ENCODE measurements around the gene PRR36.

The PRR36 gene

GRCh38 chr19:7879111-7879807 lies 5.1 kb upstream of the PRR36 start:
- TF ChIP-seq CTCF (IDR thresholded peaks at IDR 0.05; ENCODE audit: control insufficient read depth, insufficient read depth, low read depth, low read length, missing control alignments): no peak
- no peak overlapping the region for H3K4me3 ChIP-seq (ENCODE audit: control insufficient read depth, low read depth, low read length)
- no peak for DNase-seq (ENCODE audit: low read depth)

DNA sequence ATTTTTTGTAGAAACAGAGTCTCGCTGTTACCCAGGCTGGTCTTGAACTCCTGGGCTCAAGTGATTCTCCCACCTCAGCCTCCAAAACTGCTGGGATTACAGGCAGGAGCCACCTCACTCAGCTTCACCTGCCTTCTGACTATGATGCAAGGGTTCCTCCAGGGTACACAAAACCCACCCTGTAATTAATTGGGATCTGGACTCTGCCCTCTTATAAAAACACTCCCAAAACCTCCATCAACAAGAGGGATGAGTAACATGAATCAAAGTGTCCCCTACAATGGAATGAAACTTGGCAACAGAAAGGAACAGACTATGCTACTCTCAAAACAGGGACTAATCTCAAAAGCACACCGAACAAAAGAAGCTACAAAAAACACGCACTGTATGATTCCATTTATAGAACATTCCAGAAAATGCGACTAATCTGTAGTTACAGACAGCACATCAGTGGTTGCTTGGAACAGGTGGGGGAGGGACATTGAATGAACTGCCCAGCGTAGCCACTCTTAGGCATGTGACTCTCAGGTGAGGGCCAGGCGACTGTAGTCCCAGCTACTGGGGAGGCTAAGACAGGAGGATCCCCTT lies 3.2 kb upstream of the PRR36 start:
- H3K4me3 ChIP-seq (ENCODE audit: control insufficient read depth, low read depth, low read length): no peak overlapping the region
- TF ChIP-seq CTCF (IDR thresholded peaks at IDR 0.05; ENCODE audit: control insufficient read depth, insufficient read depth, low read depth, low read length, missing control alignments): no peak
- DNase-seq (ENCODE audit: low read depth): no peak

GRCh38 chr19:7874897-7875273 lies 695 bp upstream of the PRR36 start:
- TF ChIP-seq CTCF (IDR thresholded peaks at IDR 0.05; ENCODE audit: control insufficient read depth, insufficient read depth, low read depth, low read length, missing control alignments): no peak
- H3K4me3 ChIP-seq (ENCODE audit: control insufficient read depth, low read depth, low read length): no peak overlapping the region
- no peak for DNase-seq (ENCODE audit: low read depth)

DNA sequence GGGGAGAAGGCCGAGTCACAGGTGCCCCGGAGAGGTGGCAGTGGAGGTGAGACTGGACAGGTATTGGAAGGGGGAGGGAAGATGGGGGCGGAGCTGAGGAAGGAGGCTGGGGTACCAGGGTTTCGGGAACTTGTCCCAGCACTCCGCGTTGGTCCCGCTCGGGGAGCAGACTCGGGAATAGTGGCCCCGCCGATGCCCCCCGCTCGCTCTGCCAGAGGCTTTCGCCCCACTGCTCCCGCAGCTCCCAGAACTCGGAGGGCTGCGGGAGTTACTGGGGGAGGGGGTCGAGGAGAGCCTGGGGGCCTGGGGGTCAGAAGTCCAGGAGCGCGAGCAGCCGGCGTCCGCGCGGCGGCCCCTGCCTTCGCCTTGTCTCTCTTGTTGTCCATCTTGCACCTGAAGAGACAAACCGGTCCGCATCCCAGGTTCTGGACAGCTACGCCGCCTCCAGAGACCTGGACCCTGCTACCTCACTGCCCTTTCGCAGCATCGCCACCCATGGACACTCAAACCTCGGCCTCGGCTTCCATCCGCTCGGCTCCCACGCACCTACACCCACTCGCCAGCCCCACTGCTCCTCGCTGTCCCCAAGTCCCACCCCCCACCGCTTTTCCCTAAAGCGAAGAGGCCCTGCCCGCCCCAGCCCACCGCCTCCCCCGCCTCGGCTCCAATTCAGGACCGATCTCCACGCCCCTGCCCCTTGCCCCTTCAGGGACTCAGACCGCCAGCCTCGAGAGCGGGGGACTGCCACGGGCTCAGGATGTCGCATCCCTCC lies 700 bp downstream of the PRR36 start:
- no peak overlapping the region for H3K4me3 ChIP-seq (ENCODE audit: control insufficient read depth, low read depth, low read length)
- no peak for DNase-seq (ENCODE audit: low read depth)
- no peak for TF ChIP-seq CTCF (IDR thresholded peaks at IDR 0.05; ENCODE audit: control insufficient read depth, insufficient read depth, low read depth, low read length, missing control alignments)

- no peak overlapping the region for H3K4me3 ChIP-seq (ENCODE audit: control insufficient read depth, low read depth, low read length)
- TF ChIP-seq CTCF (IDR thresholded peaks at IDR 0.05; ENCODE audit: control insufficient read depth, insufficient read depth, low read depth, low read length, missing control alignments): no peak
- DNase-seq (ENCODE audit: low read depth): no peak
These were observed 1.6 kb downstream of the PRR36 start for GRCh38 chr19:7872306-7873204.

All from AG09309 (cell line).